Smooth muscle cell of the brain vasculature (primary cell): Measurements from ENCODE around the gene AP1S2.
A peak's percentile ranks its signal among the peaks of the same experiment; 100 is the strongest.

Experiments
- DNase-seq: peaks from one replicate; pipeline ENCODE4 v3.0.0-alpha.2; 2012; ENCODE audit warnings: low read depth, low spot score

The AP1S2 gene

GRCh38 chrX:15812192-15812938 is 42.2 kb downstream of the AP1S2 start:
- no peak for DNase-seq

GRCh38 chrX:15808254-15808653 is 46.4 kb downstream of the AP1S2 start:
- no peak for DNase-seq

GRCh38 chrX:15804563-15804962 is 50.0 kb downstream of the AP1S2 start:
- no peak for DNase-seq

- no peak for DNase-seq
Measured at GRCh38 chrX:15797707-15798106, 56.9 kb downstream of the AP1S2 start.

GRCh38 chrX:15790769-15791290 is 63.8 kb downstream of the AP1S2 start:
- DNase-seq = peak; percentile 1

GRCh38 chrX:15789979-15790768 is 64.4 kb downstream of the AP1S2 start, which contains the start of gene ZRSR2:
ZRSR2 (plus strand) TSS chrX:15790484; CDS start chrX:15790496, 12 bp downstream.
- DNase-seq = peak; percentile 44

GRCh38 chrX:15786915-15787314 is 67.7 kb downstream of the AP1S2 start:
- DNase-seq = no peak

GRCh38 chrX:15785176-15785750 is 69.3 kb downstream of the AP1S2 start:
- no peak for DNase-seq

GRCh38 chrX:15781961-15782699 is 72.5 kb downstream of the AP1S2 start:
- no peak for DNase-seq
